Caki2 (cell line): ENCODE data around the gene CRIM1. TPM values are rescaled to one million over a fixed set of nuclear protein-coding genes. Genes with fewer than 3 reads are reported as not detected.

Experiments
- DNase-seq: peaks from one replicate; pipeline ENCODE4 v3.0.0-alpha.2; 2015; ENCODE audit warnings: low read depth
- in situ Hi-C: cut with HindIII; loops from 2 replicates; pipeline ENCODE4 v1.10.0; 2016; ENCODE audit warnings: low sequenced_read_pairs, low pct_unique_long_range_greater_than_20kb, mixed read lengths
- total RNA-seq: library from RNA; depleted of rRNA; stranded (reverse); fragments of >200 nt; shearing (Covaris generic); gene quantifications from 2 replicates; pipeline ENCODE4 v1.2.3, GENCODE V29; 2014; ENCODE audit warnings: low replicate concordance

Gene CRIM1
- total RNA-seq, 1 experiment from 2014 or later, result 72.8 TPM

GRCh38 chr2:36568516-36569246 is 213.1 kb downstream of the CRIM1 start:
- no peak for DNase-seq
- in situ Hi-C loops, result no loop called here

- in situ Hi-C loops, result no loop called here
- DNase-seq, result no peak
Measured at GRCh38 chr2:36569267-36569856, 213.8 kb downstream of the CRIM1 start.

- in situ Hi-C loops, result no loop called here
- DNase-seq, result no peak
Measured at GRCh38 chr2:36570416-36570815, 214.8 kb downstream of the CRIM1 start.

- DNase-seq, result no peak
- in situ Hi-C loops, result no loop called here
Measured at GRCh38 chr2:36572054-36572718, 216.6 kb downstream of the CRIM1 start.

- DNase-seq, result no peak
Measured at GRCh38 chr2:36572719-36573059, 217.1 kb downstream of the CRIM1 start.

GRCh38 chr2:36573165-36573564 is 217.6 kb downstream of the CRIM1 start:
- no peak for DNase-seq
- in situ Hi-C loops, result no loop called here

More at GRCh38 chr2:36572719-36573059, 217.1 kb downstream of the CRIM1 start:
- in situ Hi-C loops, result no loop called here

- DNase-seq, result no peak
- in situ Hi-C loops, result no loop called here
Measured at GRCh38 chr2:36574560-36574959, 219.0 kb downstream of the CRIM1 start.

GRCh38 chr2:36577884-36578283 is 222.3 kb downstream of the CRIM1 start:
- no peak for DNase-seq
- in situ Hi-C loops, result no loop called here

GRCh38 chr2:36578343-36579296 is 223.0 kb downstream of the CRIM1 start:
- in situ Hi-C loops, result no loop called here
- DNase-seq, result no peak

GRCh38 chr2:36579297-36579664 is 223.7 kb downstream of the CRIM1 start:
- no peak for DNase-seq
- in situ Hi-C loops, result no loop called here

- DNase-seq, result no peak
- in situ Hi-C loops, result no loop called here
Measured at GRCh38 chr2:36582538-36582937, 227.0 kb downstream of the CRIM1 start.

- DNase-seq, result no peak
- in situ Hi-C loops, result no loop called here
Measured at GRCh38 chr2:36582951-36583350, 227.4 kb downstream of the CRIM1 start.

- in situ Hi-C loops, result no loop called here
- DNase-seq, result no peak
Measured at GRCh38 chr2:36584148-36584794, 228.7 kb downstream of the CRIM1 start.

GRCh38 chr2:36586672-36587071 is 231.1 kb downstream of the CRIM1 start:
- in situ Hi-C loops, result no loop called here
- no peak for DNase-seq

- in situ Hi-C loops, result no loop called here
- DNase-seq, result no peak
Measured at GRCh38 chr2:36587101-36587500, 231.5 kb downstream of the CRIM1 start.

GRCh38 chr2:36587556-36587955 is 232.0 kb downstream of the CRIM1 start:
- DNase-seq, result no peak
- in situ Hi-C loops, result no loop called here

- in situ Hi-C loops, result no loop called here
- DNase-seq, result no peak
Measured at GRCh38 chr2:36589230-36589630, 233.7 kb downstream of the CRIM1 start.

GRCh38 chr2:36594849-36595248 is 239.3 kb downstream of the CRIM1 start:
- in situ Hi-C loops, result no loop called here
- no peak for DNase-seq
